Muscle layer of colon (tissue), 2 donors: ENCODE results near the gene ZNF362.
"Not testable (repeated sequence)": the region's sequence is repeated elsewhere in the genome, so short reads cannot be mapped to it uniquely, and the experiment has no call there.

Experiments used
- H3K27ac ChIP-seq: one replicate; pipeline ENCODE4 v1.7.0; 2013; ENCODE audit warnings: low read depth, mild to moderate bottlenecking, low read length, moderate library complexity
- H3K27me3 ChIP-seq, 2 donors: one replicate each; pipeline ENCODE4 v1.7.0; 2013; ENCODE audit warnings: low read length in 2 of 2, mild to moderate bottlenecking in 2 of 2; ENCODE audit not compliant: insufficient read depth in 2 of 2, control insufficient read depth in 1 of 2
- H3K36me3 ChIP-seq: one replicate; pipeline ENCODE4 v1.7.0; 2013; ENCODE audit warnings: mild to moderate bottlenecking, low read length; ENCODE audit not compliant: insufficient read depth
- H3K4me1 ChIP-seq: one replicate; pipeline ENCODE4 v1.7.0; 2013; ENCODE audit warnings: mild to moderate bottlenecking, low read length; ENCODE audit not compliant: insufficient read depth
- H3K4me3 ChIP-seq, 2 donors: one replicate each; pipeline ENCODE4 v1.7.0; 2013; ENCODE audit warnings: low read length in 2 of 2, low read depth in 1 of 2, mild to moderate bottlenecking in 1 of 2, moderate library complexity in 1 of 2
- H3K9ac ChIP-seq: one replicate; pipeline ENCODE4 v1.7.0; 2013; ENCODE audit warnings: low read length
- H3K9me3 ChIP-seq: one replicate; pipeline ENCODE4 v1.7.0; 2013; ENCODE audit warnings: mild to moderate bottlenecking, low read length
- donor health status: abdominal sarcoma.
- donor health status: Adenocarcinoma of cecum.

The ZNF362 gene

GRCh38 chr1:33277488-33278084 is 21.3 kb downstream of the ZNF362 start:
- no peak overlapping the region for H3K4me3 ChIP-seq
- no peaks in the 10 kb centered on the region for H3K27me3 ChIP-seq

GRCh38 chr1:33280091-33280661 is 23.9 kb downstream of the ZNF362 start:
- no peaks in the 10 kb centered on the region for H3K4me1 ChIP-seq
- no peak overlapping the region for H3K4me3 ChIP-seq
- no peak overlapping the region for H3K27ac ChIP-seq
- H3K9ac ChIP-seq = no peak overlapping the region
- H3K27me3 ChIP-seq = no peaks in the 10 kb centered on the region
- peaks cover 58% of the 10 kb centered on the region for H3K36me3 ChIP-seq
- no peaks in the 10 kb centered on the region for H3K9me3 ChIP-seq

More at GRCh38 chr1:33277488-33278084, 21.3 kb downstream of the ZNF362 start:
- Histone ChIP-seq H3K9me3 (no peaks in the 10 kb centered on the region), H3K9ac (no peak overlapping the region), H3K36me3 (peaks cover 43% of the 10 kb centered on the region), H3K4me1 (no peaks in the 10 kb centered on the region), H3K27ac (no peak overlapping the region)

- H3K27me3 ChIP-seq = no peaks in the 10 kb centered on the region
- H3K4me1 ChIP-seq = no peaks in the 10 kb centered on the region
- no peak overlapping the region for H3K9ac ChIP-seq
- H3K36me3 ChIP-seq = peaks cover 62% of the 10 kb centered on the region
- H3K9me3 ChIP-seq = no peaks in the 10 kb centered on the region
- no peak overlapping the region for H3K4me3 ChIP-seq
- no peak overlapping the region for H3K27ac ChIP-seq
Observed at GRCh38 chr1:33281554-33282303, 25.4 kb downstream of the ZNF362 start.

- no peak overlapping the region for H3K27ac ChIP-seq
- no peaks in the 10 kb centered on the region for H3K4me1 ChIP-seq
Observed at GRCh38 chr1:33282791-33283190, 26.5 kb downstream of the ZNF362 start.

GRCh38 chr1:33284049-33284448 is 27.8 kb downstream of the ZNF362 start:
- Histone ChIP-seq H3K9me3 (no peaks in the 10 kb centered on the region), H3K4me1 (no peaks in the 10 kb centered on the region), H3K27me3 (no peaks in the 10 kb centered on the region), H3K36me3 (peaks cover 64% of the 10 kb centered on the region), H3K9ac (no peak overlapping the region), H3K4me3 (no peak overlapping the region), H3K27ac (no peak overlapping the region)

More at GRCh38 chr1:33282791-33283190, 26.5 kb downstream of the ZNF362 start:
- Histone ChIP-seq H3K9me3 (no peaks in the 10 kb centered on the region), H3K4me3 (no peak overlapping the region), H3K27me3 (no peaks in the 10 kb centered on the region), H3K9ac (no peak overlapping the region), H3K36me3 (peaks cover 61% of the 10 kb centered on the region)

GRCh38 chr1:33286451-33287185 is 30.3 kb downstream of the ZNF362 start:
- no peaks in the 10 kb centered on the region for H3K27me3 ChIP-seq
- H3K9ac ChIP-seq = no peak overlapping the region
- no peaks in the 10 kb centered on the region for H3K4me1 ChIP-seq
- no peaks in the 10 kb centered on the region for H3K9me3 ChIP-seq
- H3K27ac ChIP-seq = no peak overlapping the region
- H3K36me3 ChIP-seq = peaks cover 47% of the 10 kb centered on the region
- no peak overlapping the region for H3K4me3 ChIP-seq

- H3K36me3 ChIP-seq = peaks cover 40% of the 10 kb centered on the region
Observed at GRCh38 chr1:33287317-33287716, 31.0 kb downstream of the ZNF362 start.

GRCh38 chr1:33288976-33289857 is 32.9 kb downstream of the ZNF362 start:
- Histone ChIP-seq H3K27me3 (no peaks in the 10 kb centered on the region), H3K36me3 (peaks cover 30% of the 10 kb centered on the region), H3K9ac (no peak overlapping the region)

More at GRCh38 chr1:33287317-33287716, 31.0 kb downstream of the ZNF362 start:
- no peaks in the 10 kb centered on the region for H3K4me1 ChIP-seq
- H3K27ac ChIP-seq = no peak overlapping the region
- H3K27me3 ChIP-seq = no peaks in the 10 kb centered on the region
- no peak overlapping the region for H3K4me3 ChIP-seq
- no peak overlapping the region for H3K9ac ChIP-seq
- no peaks in the 10 kb centered on the region for H3K9me3 ChIP-seq

GRCh38 chr1:33289858-33290154 is 33.5 kb downstream of the ZNF362 start:
- H3K9me3 ChIP-seq = no peaks in the 10 kb centered on the region
- H3K27ac ChIP-seq = no peak overlapping the region
- H3K27me3 ChIP-seq = no peaks in the 10 kb centered on the region
- H3K4me3 ChIP-seq = no peak overlapping the region
- no peak overlapping the region for H3K9ac ChIP-seq
- peaks cover 34% of the 10 kb centered on the region for H3K36me3 ChIP-seq
- H3K4me1 ChIP-seq = peaks cover 9% of the 10 kb centered on the region

More at GRCh38 chr1:33288976-33289857, 32.9 kb downstream of the ZNF362 start:
- Histone ChIP-seq H3K4me1 (peaks cover 9% of the 10 kb centered on the region), H3K27ac (no peak overlapping the region), H3K4me3 (no peak overlapping the region), H3K9me3 (no peaks in the 10 kb centered on the region)

GRCh38 chr1:33290615-33291014 is 34.3 kb downstream of the ZNF362 start:
- not testable (repeated sequence) for H3K9me3 ChIP-seq, H3K27me3 ChIP-seq, H3K9ac ChIP-seq, H3K27ac ChIP-seq, H3K4me3 ChIP-seq
- Histone ChIP-seq H3K36me3 (peaks cover 39% of the 10 kb centered on the region), H3K4me1 (peaks cover 11% of the 10 kb centered on the region)
